Fibroblast of villous mesenchyme (primary cell): Measurements from ENCODE around the gene SOX5. TPM values are rescaled to one million over a fixed set of nuclear protein-coding genes. Genes with fewer than 3 reads are reported as not detected.
"Not testable (repeated sequence)": the region's sequence is repeated elsewhere in the genome, so short reads cannot be mapped to it uniquely, and the experiment has no call there.

Source experiments
- DNase-seq: peaks from one replicate; pipeline ENCODE4 v3.0.0-alpha.2; 2010; ENCODE audit warnings: low read depth
- H3K4me3 ChIP-seq: 2 replicates; pipeline ENCODE4 v1.5.1; 2011; ENCODE audit warnings: low read depth, mild to moderate bottlenecking, low read length
- total RNA-seq: library from RNA; depleted of rRNA; stranded (reverse); fragments of >200 nt; gene quantifications from 2 replicates; pipeline ENCODE4 v1.2.3, GENCODE V29; 2012
- TF ChIP-seq, protein P1 (sequence below): IDR thresholded peaks from 2 replicates; pipeline ENCODE4 v1.5.1; 2012; ENCODE audit warnings: low read depth, mild to moderate bottlenecking, low read length; ENCODE audit not compliant: insufficient read depth

Gene SOX5
- total RNA-seq, 1 donor = 13.8 TPM

DNA sequence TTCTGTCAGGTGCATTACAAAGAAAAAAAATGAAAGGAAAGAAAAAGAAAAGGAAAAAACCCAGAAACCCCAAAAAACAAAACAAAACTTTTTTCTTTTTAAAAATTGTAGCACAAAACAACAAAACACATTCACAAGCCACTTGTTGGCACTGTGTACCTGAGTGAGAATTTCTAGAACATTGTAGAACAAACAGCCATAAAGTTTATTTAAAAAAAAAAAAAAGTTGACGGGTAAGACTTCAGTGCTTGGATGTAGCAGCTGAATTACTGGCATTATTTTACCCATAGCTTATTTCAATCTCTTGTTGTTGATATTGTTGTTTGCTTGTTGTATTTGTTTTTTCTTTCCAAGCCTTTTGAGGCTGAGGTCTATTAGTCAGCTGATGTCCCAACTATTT lies 415.8 kb downstream of the SOX5 start:
- H3K4me3 ChIP-seq = no peak overlapping the region
- TF ChIP-seq, protein P1, sequence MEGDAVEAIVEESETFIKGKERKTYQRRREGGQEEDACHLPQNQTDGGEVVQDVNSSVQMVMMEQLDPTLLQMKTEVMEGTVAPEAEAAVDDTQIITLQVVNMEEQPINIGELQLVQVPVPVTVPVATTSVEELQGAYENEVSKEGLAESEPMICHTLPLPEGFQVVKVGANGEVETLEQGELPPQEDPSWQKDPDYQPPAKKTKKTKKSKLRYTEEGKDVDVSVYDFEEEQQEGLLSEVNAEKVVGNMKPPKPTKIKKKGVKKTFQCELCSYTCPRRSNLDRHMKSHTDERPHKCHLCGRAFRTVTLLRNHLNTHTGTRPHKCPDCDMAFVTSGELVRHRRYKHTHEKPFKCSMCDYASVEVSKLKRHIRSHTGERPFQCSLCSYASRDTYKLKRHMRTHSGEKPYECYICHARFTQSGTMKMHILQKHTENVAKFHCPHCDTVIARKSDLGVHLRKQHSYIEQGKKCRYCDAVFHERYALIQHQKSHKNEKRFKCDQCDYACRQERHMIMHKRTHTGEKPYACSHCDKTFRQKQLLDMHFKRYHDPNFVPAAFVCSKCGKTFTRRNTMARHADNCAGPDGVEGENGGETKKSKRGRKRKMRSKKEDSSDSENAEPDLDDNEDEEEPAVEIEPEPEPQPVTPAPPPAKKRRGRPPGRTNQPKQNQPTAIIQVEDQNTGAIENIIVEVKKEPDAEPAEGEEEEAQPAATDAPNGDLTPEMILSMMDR = no peak
- no peak for DNase-seq

DNA sequence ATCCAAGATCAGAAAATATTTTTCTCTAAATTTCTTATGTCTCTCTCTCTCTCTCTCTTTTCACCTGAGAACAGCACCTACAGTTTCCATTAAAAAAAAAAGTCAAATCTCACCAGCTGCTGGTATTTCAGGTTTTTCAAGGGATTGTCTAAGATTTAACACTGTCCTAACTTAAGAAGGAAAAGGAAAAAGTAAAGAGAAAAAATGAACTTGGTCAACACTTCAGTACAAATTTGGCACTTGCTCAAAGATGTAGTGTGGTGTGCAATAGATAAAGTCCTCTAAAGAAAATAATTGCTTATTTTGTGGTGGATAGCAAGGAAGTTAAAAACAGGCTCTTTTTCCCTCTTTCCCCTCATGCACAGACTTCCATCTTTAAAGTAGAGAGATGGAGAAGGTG lies 416.2 kb downstream of the SOX5 start:
- no peak for DNase-seq
- TF ChIP-seq, protein P1 = no peak
- H3K4me3 ChIP-seq = no peak overlapping the region

DNA sequence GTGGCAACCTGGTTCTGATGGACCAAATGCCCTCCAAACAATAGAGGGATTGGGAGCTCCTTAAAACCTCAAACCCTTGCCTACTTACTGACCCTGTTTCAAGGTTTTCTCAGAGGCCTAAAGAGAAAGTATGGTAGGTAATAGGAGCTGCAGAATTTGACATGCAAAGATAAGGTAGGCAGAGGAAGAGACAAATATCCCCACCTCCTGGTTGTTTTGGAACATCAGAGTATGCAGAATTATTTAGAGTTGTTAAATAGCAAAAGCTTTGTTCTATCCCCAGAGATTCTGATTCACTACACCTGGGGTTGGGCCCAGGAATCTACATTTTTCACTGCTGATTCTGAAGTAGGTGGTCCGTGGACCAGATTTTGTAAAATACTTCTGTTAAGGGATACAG lies 421.2 kb downstream of the SOX5 start:
- no peak for DNase-seq
- no peak overlapping the region for H3K4me3 ChIP-seq
- TF ChIP-seq, protein P1 = no peak

DNA sequence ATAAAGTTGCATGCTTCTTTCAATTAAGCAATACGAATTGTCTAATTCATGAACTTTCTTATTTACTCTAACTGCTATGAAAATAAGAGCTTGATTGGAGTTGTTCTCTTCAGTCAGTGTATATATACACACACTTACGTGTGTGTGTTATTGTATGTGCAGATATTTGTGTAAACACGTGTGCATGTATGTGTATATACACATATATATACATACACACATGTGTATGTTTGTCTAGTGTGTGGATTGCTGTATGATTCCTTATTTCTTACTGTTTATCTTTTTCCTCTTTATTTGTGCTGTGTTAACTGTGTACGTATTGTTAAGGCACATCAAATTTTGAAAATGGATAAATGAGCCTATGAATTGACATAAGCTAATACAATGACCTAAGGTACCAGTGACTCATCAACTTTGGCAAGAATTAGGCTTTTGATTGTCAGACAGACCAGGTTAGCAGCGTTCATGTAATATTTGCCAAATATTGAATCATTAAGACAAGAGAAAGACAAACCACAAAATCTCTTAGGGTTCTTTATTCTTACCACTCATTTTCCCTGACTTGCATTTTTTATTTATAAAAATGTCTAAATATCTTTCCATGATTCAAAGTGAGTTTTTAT lies 423.9 kb downstream of the SOX5 start:
- no peak for DNase-seq

DNA sequence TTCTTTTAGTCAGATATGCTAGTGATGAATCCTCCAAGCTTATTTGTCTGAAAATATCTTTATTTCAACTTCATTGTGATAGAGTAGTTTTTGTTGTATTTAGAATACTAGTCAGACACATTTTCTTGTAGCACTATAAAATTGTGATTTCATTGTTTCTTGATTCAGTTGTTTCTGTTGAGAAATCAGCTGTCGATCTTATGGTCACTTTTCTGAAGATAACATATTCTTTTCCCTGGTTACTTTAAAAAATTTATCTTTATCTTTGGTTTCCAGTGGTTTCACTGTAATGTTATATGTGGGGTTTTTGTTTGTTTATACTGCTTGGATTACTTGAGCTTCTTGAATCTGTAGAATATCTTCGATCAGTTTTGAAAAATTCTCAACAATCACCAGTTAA lies 426.1 kb downstream of the SOX5 start:
- TF ChIP-seq, protein P1 = no peak
- no peak for DNase-seq
- H3K4me3 ChIP-seq = no peak overlapping the region

More for the DNA sequence above, 423.9 kb downstream of the SOX5 start:
- no peak overlapping the region for H3K4me3 ChIP-seq
- TF ChIP-seq, protein P1 = no peak

DNA sequence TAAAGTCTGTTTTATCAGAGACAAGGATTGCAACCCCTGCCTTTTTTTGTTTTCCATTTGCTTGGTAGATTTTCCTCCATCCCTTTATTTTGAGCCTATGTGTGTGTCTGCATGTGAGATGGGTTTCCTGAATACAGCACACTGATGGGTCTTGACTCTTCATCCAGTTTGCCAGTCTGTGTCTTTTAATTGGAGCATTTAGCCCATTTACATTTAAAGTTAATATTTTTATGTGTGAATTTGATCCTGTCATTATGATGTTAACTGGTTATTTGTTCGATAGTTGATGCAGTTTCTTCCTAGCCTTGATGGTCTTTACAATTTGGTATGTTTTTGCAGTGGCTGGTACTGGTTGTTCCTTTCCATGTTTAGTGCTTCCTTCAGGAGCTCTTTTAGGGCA lies 430.0 kb downstream of the SOX5 start:
- not testable (repeated sequence) for H3K4me3 ChIP-seq, DNase-seq

DNA sequence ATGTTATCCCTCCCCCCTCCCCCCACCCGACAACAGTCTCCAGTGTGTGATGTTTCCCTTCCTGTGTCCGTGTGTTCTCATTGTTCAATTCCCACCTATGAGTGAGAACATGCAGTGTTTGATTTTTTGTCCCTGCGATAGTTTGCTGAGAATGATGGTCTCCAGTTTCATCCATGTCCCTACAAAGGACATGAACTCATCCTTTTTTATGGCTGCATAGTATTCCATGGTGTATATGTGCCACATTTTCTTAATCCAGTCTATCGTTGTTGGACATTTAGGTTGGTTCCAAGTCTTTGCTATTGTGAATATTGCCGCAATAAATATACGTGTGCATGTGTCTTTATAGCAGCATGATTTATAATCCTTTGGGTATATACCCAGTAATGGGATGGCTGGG lies 433.7 kb downstream of the SOX5 start:
- not testable (repeated sequence) for H3K4me3 ChIP-seq, DNase-seq

DNA sequence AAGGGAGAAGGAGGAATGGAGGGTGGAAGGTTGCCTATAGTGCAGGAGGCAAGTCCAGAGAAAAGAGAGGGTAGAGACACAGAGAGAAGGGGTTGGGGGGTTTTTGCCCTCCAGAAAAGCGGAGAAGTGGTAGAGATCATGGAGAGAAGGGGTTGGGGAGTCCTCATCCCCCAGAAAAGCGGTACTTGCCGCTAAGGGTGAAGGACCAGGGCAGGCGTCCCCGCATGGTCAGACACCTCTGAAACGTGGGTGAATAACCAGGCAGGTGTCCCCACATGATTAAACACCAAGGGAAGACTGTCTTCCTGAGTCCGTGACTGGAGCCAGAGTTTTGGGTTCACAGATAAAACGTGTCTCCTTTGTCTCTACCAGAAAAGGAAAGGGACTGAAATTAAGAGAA lies 439.0 kb downstream of the SOX5 start:
- TF ChIP-seq, protein P1 = no peak
- DNase-seq = no peak
- H3K4me3 ChIP-seq = no peak overlapping the region

DNA sequence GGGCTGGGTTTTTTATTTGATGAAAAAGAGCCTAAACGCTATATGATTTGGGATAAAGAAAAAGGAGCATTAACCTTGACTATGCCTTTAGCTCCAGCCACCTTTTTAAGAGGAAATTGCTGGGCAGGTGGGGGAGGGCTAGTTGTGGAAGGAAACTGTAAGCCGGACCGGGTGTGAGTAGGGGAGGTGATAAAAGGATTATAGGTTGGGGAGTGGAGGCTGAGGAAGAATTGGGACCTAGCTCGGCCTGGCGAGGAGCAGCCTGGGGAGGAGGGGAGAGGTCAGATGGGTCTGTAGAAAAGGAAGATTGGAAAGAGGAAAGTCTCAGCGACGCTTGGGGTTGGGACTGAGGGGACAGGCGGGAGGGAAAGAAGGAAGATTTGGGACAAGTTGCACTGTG lies 439.6 kb downstream of the SOX5 start:
- not testable (repeated sequence) for DNase-seq, H3K4me3 ChIP-seq

DNA sequence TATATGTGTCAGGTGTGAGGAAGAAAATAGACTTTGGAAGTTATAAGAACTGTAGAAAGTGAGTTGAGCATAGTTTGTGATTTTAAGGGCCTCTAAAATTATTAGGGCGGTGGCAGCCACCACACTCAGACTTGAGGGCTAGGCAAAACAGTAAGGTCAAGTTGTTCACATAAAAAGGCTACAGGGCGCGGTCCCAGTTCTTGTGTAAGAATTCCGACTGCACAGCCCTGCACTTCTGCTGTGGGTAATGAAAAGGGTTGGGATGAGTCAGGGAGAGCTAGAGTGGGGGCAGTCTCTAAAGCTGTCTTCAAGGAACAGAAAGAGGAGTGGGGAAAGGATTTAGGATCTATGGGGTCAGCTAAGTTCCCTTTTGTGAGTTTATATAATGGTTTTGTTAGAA lies 441.7 kb downstream of the SOX5 start:
- not testable (repeated sequence) for DNase-seq, H3K4me3 ChIP-seq

DNA sequence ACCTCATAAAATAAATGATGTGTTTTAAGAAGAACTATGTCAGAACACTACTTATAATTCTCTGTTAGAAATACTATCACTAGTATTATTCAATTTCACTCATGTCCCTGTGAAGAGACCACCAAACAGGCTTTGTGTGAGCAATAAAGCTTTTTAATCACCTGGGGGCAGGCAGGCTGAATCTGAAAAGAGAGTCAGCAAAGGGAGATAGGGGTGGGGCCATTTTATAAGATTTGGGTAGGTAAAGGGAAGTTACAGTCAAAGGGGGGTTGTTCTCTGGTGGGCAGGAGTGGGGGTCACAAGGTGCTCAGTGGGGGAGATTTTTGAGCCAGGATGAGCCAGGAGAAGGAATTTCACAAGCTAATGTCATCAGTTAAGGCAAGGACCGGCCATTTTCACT lies 443.7 kb downstream of the SOX5 start:
- H3K4me3 ChIP-seq, DNase-seq: not testable (repeated sequence)
